H9 (cell line): ENCODE data around the gene MYO3A. TPM values are rescaled to one million over a fixed set of nuclear protein-coding genes. Genes with fewer than 3 reads are reported as not detected.

ENCODE experiments used
- DNase-seq: peaks from one replicate; pipeline ENCODE4 v3.0.0-alpha.2; 2017
- H2AFZ ChIP-seq: one replicate; pipeline ENCODE4 v1.6.1; 2013; ENCODE audit warnings: mild to moderate bottlenecking, low read length, control low read depth, moderate library complexity
- H2AK5ac ChIP-seq: 2 replicates; pipeline ENCODE4 v1.6.1; 2013; ENCODE audit warnings: low read length, control low read depth, mixed read lengths; ENCODE audit not compliant: insufficient read length
- H2BK120ac ChIP-seq: one replicate; pipeline ENCODE4 v1.6.1; 2013; ENCODE audit warnings: low read depth, mild to moderate bottlenecking, low read length, control low read depth, inconsistent platforms; ENCODE audit not compliant: poor library complexity, severe bottlenecking
- H2BK12ac ChIP-seq: 2 replicates; pipeline ENCODE4 v1.6.1; 2013; ENCODE audit warnings: low read length, control low read depth, mixed read lengths, low read depth; ENCODE audit not compliant: insufficient read length
- H2BK15ac ChIP-seq: 2 replicates; pipeline ENCODE4 v1.6.1; 2013; ENCODE audit warnings: low read depth, low read length, control low read depth
- H2BK20ac ChIP-seq: one replicate; pipeline ENCODE4 v1.6.1; 2013; ENCODE audit warnings: low read depth, mild to moderate bottlenecking, low read length, control low read depth, inconsistent platforms; ENCODE audit not compliant: poor library complexity, severe bottlenecking
- H2BK5ac ChIP-seq: 2 replicates; pipeline ENCODE4 v1.6.1; 2013; ENCODE audit warnings: low read length, control low read depth, mixed read lengths; ENCODE audit not compliant: insufficient read length
- H3K14ac ChIP-seq: 2 replicates; pipeline ENCODE4 v1.6.1; 2013; ENCODE audit warnings: low read length, control low read depth; ENCODE audit not compliant: insufficient read depth
- H3K18ac ChIP-seq: 2 replicates; pipeline ENCODE4 v1.6.1; 2013; ENCODE audit warnings: low read depth, mild to moderate bottlenecking, mixed read lengths, low read length, control low read depth; ENCODE audit not compliant: insufficient read length
- H3K23ac ChIP-seq: 2 replicates; pipeline ENCODE4 v1.6.1; 2013; ENCODE audit warnings: low read length, control low read depth, mixed read lengths, low read depth; ENCODE audit not compliant: insufficient read length
- H3K23me2 ChIP-seq: 2 replicates; pipeline ENCODE4 v1.6.1; 2013; ENCODE audit warnings: low read depth, mild to moderate bottlenecking, mixed read lengths, low read length, control low read depth; ENCODE audit not compliant: insufficient read length, poor library complexity, severe bottlenecking
- H3K27ac ChIP-seq: 2 replicates; pipeline ENCODE4 v1.5.1; 2013; ENCODE audit warnings: low read length, control low read depth, mixed read lengths, low read depth; ENCODE audit not compliant: insufficient read length
- H3K27me3 ChIP-seq: 2 replicates; pipeline ENCODE4 v1.6.1; 2013; ENCODE audit warnings: low read length, control low read depth, inconsistent platforms; ENCODE audit not compliant: insufficient read depth
- H3K4ac ChIP-seq: 2 replicates; pipeline ENCODE4 v1.6.1; 2013; ENCODE audit warnings: low read depth, mild to moderate bottlenecking, control low read depth, inconsistent platforms, low read length, moderate library complexity
- H3K4me1 ChIP-seq: 2 replicates; pipeline ENCODE4 v1.6.1; 2013; ENCODE audit warnings: low read length, control low read depth, inconsistent platforms; ENCODE audit not compliant: insufficient read depth
- H3K4me2 ChIP-seq: 2 replicates; pipeline ENCODE4 v1.6.1; 2013; ENCODE audit warnings: low read length, control low read depth, mixed read lengths; ENCODE audit not compliant: insufficient read length, insufficient read depth
- H3K56ac ChIP-seq: 2 replicates; pipeline ENCODE4 v1.6.1; 2013; ENCODE audit warnings: low read depth, mild to moderate bottlenecking, mixed read lengths, low read length, control low read depth; ENCODE audit not compliant: insufficient read length
- H3K79me1 ChIP-seq: 2 replicates; pipeline ENCODE4 v1.6.1; 2013; ENCODE audit warnings: low read depth, mild to moderate bottlenecking, moderate library complexity, low read length, control low read depth, inconsistent platforms; ENCODE audit not compliant: insufficient read depth, poor library complexity, severe bottlenecking
- H3K79me2 ChIP-seq: 2 replicates; pipeline ENCODE4 v1.6.1; 2013; ENCODE audit warnings: low read length, control low read depth, inconsistent platforms; ENCODE audit not compliant: insufficient read depth
- H3K9ac ChIP-seq: 2 replicates; pipeline ENCODE4 v1.6.1; 2013; ENCODE audit warnings: low read length, control low read depth, mixed read lengths; ENCODE audit not compliant: insufficient read length; ENCODE audit errors: extremely low read depth
- H3K9me3 ChIP-seq: one replicate; pipeline ENCODE4 v1.6.1; 2013; ENCODE audit warnings: low read depth, low read length, inconsistent platforms; ENCODE audit not compliant: control insufficient read depth
- H3T11ph ChIP-seq: one replicate; pipeline ENCODE4 v1.6.1; 2013; ENCODE audit warnings: mild to moderate bottlenecking, low read length, control low read depth, inconsistent platforms
- H4K20me1 ChIP-seq: one replicate; pipeline ENCODE4 v1.6.1; 2013; ENCODE audit not compliant: control insufficient read depth, insufficient read length, insufficient read depth
- H4K5ac ChIP-seq: 2 replicates; pipeline ENCODE4 v1.6.1; 2013; ENCODE audit warnings: low read depth, mild to moderate bottlenecking, mixed read lengths, low read length, control low read depth; ENCODE audit not compliant: insufficient read length
- H4K8ac ChIP-seq: replicated peaks from 2 replicates; pipeline ENCODE4 v1.6.1; 2013; ENCODE audit warnings: low read length, control low read depth, mixed read lengths, low read depth; ENCODE audit not compliant: insufficient read length
- H4K91ac ChIP-seq: 2 replicates; pipeline ENCODE4 v1.6.1; 2013; ENCODE audit warnings: low read depth, mild to moderate bottlenecking, moderate library complexity, mixed read lengths, low read length, control low read depth; ENCODE audit not compliant: insufficient read length
- H3K27ac Mint-ChIP-seq, 3 experiments: 2 replicates in 2 of 3; 3 replicates in 1 of 3; pipeline ENCODE4 v1.8.0; 2020 to 2021; ENCODE audit warnings: mixed read lengths in 3 of 3, mild to moderate bottlenecking in 1 of 3, moderate library complexity in 1 of 3
- H3K27me3 Mint-ChIP-seq: 2 replicates; pipeline ENCODE4 v1.8.0; 2021; ENCODE audit warnings: low read depth, mild to moderate bottlenecking, moderate library complexity, mixed read lengths
- H3K36me3 Mint-ChIP-seq, 3 experiments: 2 replicates in 2 of 3; 3 replicates in 1 of 3; pipeline ENCODE4 v1.8.0; 2020 to 2021; ENCODE audit warnings: low read depth in 3 of 3, mixed read lengths in 3 of 3; ENCODE audit not compliant: insufficient read depth in 1 of 3
- H3K4me1 Mint-ChIP-seq, 2 experiments: 2 replicates each; pipeline ENCODE4 v1.8.0; 2020; ENCODE audit warnings: mixed read lengths in 2 of 2
- H3K4me3 Mint-ChIP-seq, 2 experiments: 2 replicates in 1 of 2; 3 replicates in 1 of 2; pipeline ENCODE4 v1.8.0; 2020 to 2021; ENCODE audit warnings: mild to moderate bottlenecking in 2 of 2, mixed read lengths in 2 of 2, moderate library complexity in 1 of 2
- H3K9me3 Mint-ChIP-seq, 2 experiments: 2 replicates in 1 of 2; 3 replicates in 1 of 2; pipeline ENCODE4 v1.8.0; 2020; ENCODE audit warnings: mild to moderate bottlenecking in 2 of 2, mixed read lengths in 2 of 2, moderate library complexity in 1 of 2
- CTCF ChIP-seq: fragments of 200-600 bp; sonication (generic); conservative IDR thresholded peaks from 3 replicates; pipeline ENCODE4 v1.8.0; 2021; ENCODE audit warnings: antibody characterized with exemption, mild to moderate bottlenecking
- WGBS: extraction: QIAGEN DNeasy Blood & Tissue Kit; methylation state at CpG from one replicate; pipeline ENCODE4 v1.1.7; 2013; ENCODE audit warnings: missing lambda C conversion rate, low lambda C conversion rate, mixed read lengths; ENCODE audit not compliant: insufficient read length; ENCODE audit errors: extremely low coverage; 5-methylcytosine and 5-hydroxymethylcytosine counted together
- total RNA-seq: library from RNA; stranded (reverse); gene quantifications from 2 replicates; pipeline ENCODE4 v1.2.1, GENCODE V29; 2021

The MYO3A gene
- total RNA-seq, 1 experiment from 2014 or later: 4.3 TPM

GRCh38 chr10:26249681-26250080 lies 315.7 kb downstream of the MYO3A start:
- no peak overlapping the region for H4K8ac ChIP-seq
- H3K4me1 Mint-ChIP-seq: peaks cover 5 to 6% of the 10 kb centered on the region in 2 experiments; a peak in 2 of 4 replicates
- no peak overlapping the region for H3K4me2 ChIP-seq
- H3K9me3 ChIP-seq: no peaks in the 10 kb centered on the region
- no CpG with 5 or more reads among the region's 6 CpGs for WGBS
- DNase-seq: no peak
- no peak for TF ChIP-seq CTCF
- H3K4me3 Mint-ChIP-seq: no peak overlapping the region
- H3K36me3 Mint-ChIP-seq: no peaks in the 10 kb centered on the region; a peak in 1 of 7 replicates
- H4K5ac ChIP-seq: no peak overlapping the region
- H3T11ph ChIP-seq: no peak overlapping the region
- H3K27ac Mint-ChIP-seq: no peak overlapping the region
- H2AK5ac ChIP-seq: no peak overlapping the region
- no peak overlapping the region for H2BK120ac ChIP-seq
- no peak overlapping the region for H3K4ac ChIP-seq
- no peaks in the 10 kb centered on the region for H3K79me1 ChIP-seq
- H3K27me3 Mint-ChIP-seq: no peaks in the 10 kb centered on the region; the same call in 1 of the 2 replicates
- H3K27ac ChIP-seq: no peak overlapping the region
- H2BK12ac ChIP-seq: no peak overlapping the region
- H2BK15ac ChIP-seq: no peak overlapping the region
- no peaks in the 10 kb centered on the region for H3K79me2 ChIP-seq
- H2BK5ac ChIP-seq: no peak overlapping the region
- H3K27me3 ChIP-seq: no peaks in the 10 kb centered on the region
- H3K23me2 ChIP-seq: no peaks in the 10 kb centered on the region
- no peak overlapping the region for H3K9ac ChIP-seq
- no peaks in the 10 kb centered on the region; the same call in 1 of the 2 replicates for H3K4me1 ChIP-seq
- no peak overlapping the region for H3K18ac ChIP-seq
- H3K56ac ChIP-seq: no peak overlapping the region
- H3K23ac ChIP-seq: no peak overlapping the region
- no peaks in the 10 kb centered on the region for H4K20me1 ChIP-seq
- H2AFZ ChIP-seq: no peak overlapping the region
- H3K9me3 Mint-ChIP-seq: peaks cover 0 to 5% of the 10 kb centered on the region in 2 experiments; a peak in 2 of 5 replicates
- H3K14ac ChIP-seq: no peak overlapping the region
- H4K91ac ChIP-seq: no peak overlapping the region
- H2BK20ac ChIP-seq: no peak overlapping the region
